GM12878 (cell line): ENCODE results near the gene IRAK2. TPM values are rescaled to one million over a fixed set of nuclear protein-coding genes. Genes with fewer than 3 reads are reported as not detected.

Experiments used
- BCLAF1 ChIP-seq: fragments of 450-650 bp; IDR thresholded peaks from 2 replicates; pipeline ENCODE4 v1.6.1; 2017; ENCODE audit warnings: antibody characterized with exemption, mild to moderate bottlenecking, moderate library complexity
- CUX1 ChIP-seq: IDR thresholded peaks from 2 replicates; pipeline ENCODE4 v1.6.1; 2012; ENCODE audit warnings: improper control_type of control experiment, low read depth, low read length; ENCODE audit not compliant: insufficient replicate concordance
- TARDBP ChIP-seq: IDR thresholded peaks from 2 replicates; pipeline ENCODE4 v1.6.1; 2016; ENCODE audit warnings: borderline replicate concordance
- ZNF274 ChIP-seq: IDR thresholded peaks from one replicate; pipeline ENCODE4 v1.8.0; 2011; ENCODE audit not compliant: insufficient read length, insufficient read depth
- polyA plus RNA-seq, 11 experiments: library from polyadenylated mRNA; depleted of rRNA in 4 of 11; unstranded in 6 of 11; stranded (reverse) in 5 of 11; fragments of >200 nt; fragmentation: Nextera tagmentation in 4 of 11; fragmentation: Illumina TruSeq in 1 of 11; extraction: Ambion mirVana in 4 of 11; extraction: Trizol in 1 of 11; gene quantifications; 1 replicate in 1 of 11; 2 replicates in 10 of 11; pipeline versions ENCODE4 v1.2.1 to v1.2.3, GENCODE V29; 2011 to 2016; ENCODE audit warnings: inconsistent platforms in 2 of 11, missing spikeins in 2 of 11, low read depth in 1 of 11
- total RNA-seq, 4 experiments: library from RNA; depleted of rRNA in 3 of 4; stranded (reverse); fragments of >200 nt in 3 of 4; fragmentation: Illumina TruSeq in 1 of 4; extraction: Trizol in 1 of 4; gene quantifications; 2 replicates each; pipeline versions ENCODE4 v1.2.1 to v1.2.3, GENCODE V29; 2013 to 2021
- TF ChIP-seq, protein P1 (sequence below): fragments of 450-650 bp; IDR thresholded peaks from 2 replicates; pipeline ENCODE4 v1.6.1; 2017; ENCODE audit warnings: mild to moderate bottlenecking, low read depth, inconsistent platforms; ENCODE audit not compliant: poor library complexity, severe bottlenecking

Gene IRAK2
- total and polyA plus RNA-seq, 10 of the 15 experiments (the other 5 are each of a cell fraction or from before 2014, with no cell fraction given) = 0.48 to 5.7 (median 4.5) TPM

DNA sequence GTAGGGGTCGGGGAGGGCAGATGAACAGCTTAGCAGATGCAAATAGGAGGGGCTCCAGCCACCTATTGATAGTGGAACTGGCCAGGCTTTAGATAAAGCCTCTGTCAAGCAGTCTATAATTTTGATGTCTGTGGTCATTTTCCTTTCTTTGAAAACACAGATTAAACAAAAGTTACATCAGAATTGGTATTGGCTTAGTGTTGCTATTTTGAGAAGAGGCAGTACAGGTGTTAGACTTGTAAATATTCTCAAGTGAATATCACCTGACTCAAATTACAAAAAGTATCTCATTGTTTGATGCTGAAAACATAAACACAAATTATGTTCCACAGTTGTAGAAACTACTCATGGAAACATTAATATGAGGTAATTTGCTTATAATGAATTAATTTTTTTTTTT is 109.9 kb downstream of the IRAK2 start (continued):
- TF ChIP-seq BCLAF1 (no peak), TARDBP (no peak), ZNF274 (no peak), CUX1 (no peak)
- TF ChIP-seq, protein P1, sequence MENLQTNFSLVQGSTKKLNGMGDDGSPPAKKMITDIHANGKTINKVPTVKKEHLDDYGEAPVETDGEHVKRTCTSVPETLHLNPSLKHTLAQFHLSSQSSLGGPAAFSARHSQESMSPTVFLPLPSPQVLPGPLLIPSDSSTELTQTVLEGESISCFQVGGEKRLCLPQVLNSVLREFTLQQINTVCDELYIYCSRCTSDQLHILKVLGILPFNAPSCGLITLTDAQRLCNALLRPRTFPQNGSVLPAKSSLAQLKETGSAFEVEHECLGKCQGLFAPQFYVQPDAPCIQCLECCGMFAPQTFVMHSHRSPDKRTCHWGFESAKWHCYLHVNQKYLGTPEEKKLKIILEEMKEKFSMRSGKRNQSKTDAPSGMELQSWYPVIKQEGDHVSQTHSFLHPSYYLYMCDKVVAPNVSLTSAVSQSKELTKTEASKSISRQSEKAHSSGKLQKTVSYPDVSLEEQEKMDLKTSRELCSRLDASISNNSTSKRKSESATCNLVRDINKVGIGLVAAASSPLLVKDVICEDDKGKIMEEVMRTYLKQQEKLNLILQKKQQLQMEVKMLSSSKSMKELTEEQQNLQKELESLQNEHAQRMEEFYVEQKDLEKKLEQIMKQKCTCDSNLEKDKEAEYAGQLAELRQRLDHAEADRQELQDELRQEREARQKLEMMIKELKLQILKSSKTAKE = no peak
